Stimulated activated CD4-positive, alpha-beta T cell treated with anti-CD3 and anti-CD28 coated beads, Interleukin-1b, Interleukin-23, amount 100 ng/mL, for 48 hours (primary cell): ENCODE measurements around the gene CHRNB2.

Experiments used
- DNase-seq: peaks from one replicate; pipeline ENCODE4 v3.0.0-alpha.2; 2020

The CHRNB2 gene

DNA sequence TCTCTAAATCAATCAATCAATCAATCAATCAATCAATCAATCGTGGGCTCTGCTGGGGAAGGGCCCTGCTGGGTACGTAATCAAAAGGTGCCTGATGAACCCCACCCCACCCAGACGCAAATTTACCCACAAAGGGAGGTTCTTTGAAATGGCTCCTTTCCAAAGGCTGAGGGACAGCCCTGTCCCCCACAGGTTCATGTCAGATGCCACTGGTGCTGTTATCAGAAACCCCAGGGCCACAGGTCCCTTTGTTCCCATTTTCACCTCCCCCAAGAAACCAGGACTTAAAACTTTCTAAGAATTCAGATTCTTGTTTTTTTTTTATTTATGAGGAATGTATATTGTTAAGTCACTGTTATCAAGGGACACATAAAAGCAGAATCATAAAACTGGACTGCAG lies 14.2 kb downstream of the CHRNB2 start:
- DNase-seq, result no peak

DNA sequence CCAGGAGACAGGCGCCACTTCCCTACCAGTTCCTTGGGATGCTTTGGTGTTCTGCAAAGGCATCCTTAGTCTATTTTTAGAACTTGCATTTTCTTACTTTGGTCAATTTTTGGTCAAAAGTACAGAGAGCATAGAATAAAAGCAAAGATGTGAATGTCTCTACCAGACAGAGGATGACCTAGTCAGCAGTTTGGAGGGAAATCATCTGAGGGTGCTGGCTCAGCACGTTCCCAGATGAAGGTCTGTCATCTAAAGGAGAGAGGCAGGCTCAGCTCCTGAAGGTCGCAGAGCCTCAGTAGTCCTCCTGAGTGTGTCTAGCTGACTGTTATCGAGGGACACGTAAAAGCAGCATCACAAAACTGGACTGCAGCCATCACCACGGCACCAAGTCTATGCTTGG lies 15.3 kb downstream of the CHRNB2 start:
- no peak for DNase-seq

DNA sequence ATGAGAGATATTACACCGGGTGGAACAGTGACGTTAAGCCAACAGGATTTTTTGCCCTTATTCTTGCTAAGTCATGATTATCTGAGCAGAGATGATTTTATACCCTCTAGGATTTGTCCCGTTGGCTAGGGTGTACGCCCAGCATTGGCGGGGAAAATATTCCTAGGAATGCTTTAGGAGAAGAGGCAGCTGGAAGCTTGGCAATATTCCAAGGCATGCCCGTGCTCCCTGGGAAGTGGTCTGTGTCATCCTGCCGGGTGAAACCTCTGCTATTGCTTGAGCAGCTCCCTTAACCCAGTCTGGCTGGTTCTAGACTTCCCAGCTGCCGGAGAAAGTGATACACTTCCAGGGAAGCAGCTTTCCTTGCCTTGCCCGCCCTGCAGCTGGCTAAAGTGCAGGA lies 16.2 kb downstream of the CHRNB2 start:
- DNase-seq, result no peak

GRCh38 chr1:154584267-154584994 lies 16.9 kb downstream of the CHRNB2 start:
- no peak for DNase-seq

- no peak for DNase-seq
Observed at GRCh38 chr1:154586231-154586630, 18.7 kb downstream of the CHRNB2 start.

DNA sequence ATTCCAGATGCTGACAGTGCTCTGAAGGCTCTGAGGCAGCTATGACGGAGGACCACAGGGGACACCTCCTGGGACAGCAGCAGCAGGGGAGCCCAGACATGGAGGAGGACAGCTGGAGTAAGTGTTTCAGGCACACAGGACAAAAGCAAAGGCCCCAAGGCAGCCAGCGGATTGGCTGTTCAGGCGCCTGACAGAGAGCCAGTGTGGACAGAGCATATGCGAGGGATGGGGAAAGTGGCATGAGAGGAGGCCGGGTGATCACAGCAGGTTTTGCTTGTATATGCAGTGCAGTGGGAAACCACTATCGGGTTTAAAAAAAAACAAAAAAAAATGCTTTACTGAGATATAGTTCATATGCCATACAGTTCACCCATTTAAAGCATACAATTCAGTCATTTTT lies 19.1 kb downstream of the CHRNB2 start:
- no peak for DNase-seq

GRCh38 chr1:154589780-154590179 lies 22.2 kb downstream of the CHRNB2 start:
- DNase-seq, result no peak

GRCh38 chr1:154590756-154591155 lies 23.2 kb downstream of the CHRNB2 start:
- DNase-seq, result no peak

- no peak for DNase-seq
Observed at GRCh38 chr1:154591206-154591605, 23.6 kb downstream of the CHRNB2 start.

DNA sequence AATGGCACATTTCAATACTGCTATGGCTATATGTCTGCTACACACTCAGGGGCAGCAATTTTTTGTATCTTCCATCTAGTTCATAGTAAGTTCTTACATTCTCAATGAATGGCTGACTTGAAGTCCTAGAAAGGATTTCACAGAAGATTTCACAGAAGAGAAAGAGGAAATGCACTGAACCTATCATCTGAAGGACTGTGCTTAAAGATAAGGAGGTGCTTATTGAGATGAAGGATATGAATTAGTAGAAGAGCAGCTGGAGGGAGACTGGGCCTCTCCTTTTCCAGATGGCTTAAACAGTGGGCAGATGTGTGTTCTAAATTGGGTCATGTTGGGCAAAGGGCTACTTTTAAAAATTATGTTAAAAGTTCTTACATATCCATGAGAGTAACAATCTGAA lies 25.8 kb downstream of the CHRNB2 start:
- no peak for DNase-seq

DNA sequence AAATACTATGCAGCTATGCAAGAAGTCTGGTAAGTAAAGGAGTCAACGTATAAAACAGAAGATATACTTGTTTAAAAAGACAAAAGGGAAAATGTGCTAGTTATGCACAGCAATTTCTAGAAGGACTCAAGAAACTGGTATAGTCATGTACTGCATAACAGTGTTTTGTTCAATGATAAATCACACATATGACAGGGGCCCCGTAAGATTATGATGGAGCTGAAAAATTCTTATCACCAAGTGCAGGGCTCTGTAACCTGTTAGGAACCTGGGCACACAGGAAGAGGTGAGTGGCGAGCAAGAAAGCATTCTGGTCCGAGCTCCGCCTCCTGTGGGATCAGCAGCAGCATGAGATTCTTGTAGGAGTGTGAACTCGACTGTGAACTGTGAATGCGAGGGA lies 27.2 kb downstream of the CHRNB2 start:
- no peak for DNase-seq

- DNase-seq, result no peak
Observed at GRCh38 chr1:154595621-154596020, 28.0 kb downstream of the CHRNB2 start.

DNA sequence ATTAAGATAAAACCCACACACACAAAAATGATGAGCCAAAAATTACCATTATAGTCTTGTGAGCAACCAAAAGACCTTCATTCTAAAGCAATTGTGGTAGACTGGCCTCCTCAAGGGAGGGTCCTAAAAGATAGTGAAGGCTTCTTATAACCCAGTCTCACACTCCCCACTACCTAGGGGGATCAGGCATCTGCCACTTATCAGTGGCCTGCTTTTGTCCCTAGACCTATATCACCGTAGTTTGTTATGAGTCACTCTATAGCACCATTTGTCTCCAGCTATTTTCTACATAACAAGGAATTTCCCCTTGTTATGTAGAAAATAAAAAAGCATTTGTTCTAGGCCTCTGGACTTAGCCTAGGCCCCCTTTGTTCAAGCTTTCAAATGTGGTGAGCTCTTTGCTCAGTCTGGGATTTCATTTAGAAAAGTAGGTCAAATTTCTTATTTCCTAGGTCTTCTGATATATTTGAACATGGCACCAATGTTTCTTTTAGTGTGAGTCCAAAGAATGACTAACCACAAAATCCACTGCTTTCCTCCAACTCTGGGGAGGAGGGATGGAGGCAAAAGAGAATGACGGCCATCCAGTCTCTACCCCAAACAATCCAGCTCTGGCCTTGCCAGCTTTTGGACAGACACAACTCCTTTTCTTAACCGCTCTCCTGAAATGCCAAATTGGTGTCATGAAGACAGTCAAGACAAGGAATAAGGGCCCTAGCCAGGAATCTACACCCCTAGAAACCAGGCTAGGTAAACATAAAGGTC lies 31.5 kb downstream of the CHRNB2 start:
- no peak for DNase-seq

DNA sequence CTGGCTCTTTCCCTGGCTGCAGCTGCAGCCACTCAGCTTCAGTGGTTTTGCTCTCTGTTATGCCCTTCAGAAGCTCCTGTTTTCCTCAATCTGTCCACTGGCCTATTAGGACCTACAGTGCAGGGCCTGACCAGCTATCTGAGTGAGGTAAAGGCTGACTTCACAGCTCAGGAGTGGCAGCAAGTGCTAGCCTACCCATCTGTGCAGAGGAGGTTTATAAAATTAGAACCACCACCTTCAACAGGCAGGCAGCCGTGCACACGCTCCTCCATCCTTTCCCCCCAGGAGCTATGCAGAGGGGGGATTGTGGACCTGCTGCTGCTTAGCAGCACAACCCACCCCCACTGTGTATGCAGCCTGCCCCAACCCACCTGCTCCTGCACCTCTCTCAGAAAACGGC lies 32.1 kb downstream of the CHRNB2 start:
- DNase-seq, result no peak

DNA sequence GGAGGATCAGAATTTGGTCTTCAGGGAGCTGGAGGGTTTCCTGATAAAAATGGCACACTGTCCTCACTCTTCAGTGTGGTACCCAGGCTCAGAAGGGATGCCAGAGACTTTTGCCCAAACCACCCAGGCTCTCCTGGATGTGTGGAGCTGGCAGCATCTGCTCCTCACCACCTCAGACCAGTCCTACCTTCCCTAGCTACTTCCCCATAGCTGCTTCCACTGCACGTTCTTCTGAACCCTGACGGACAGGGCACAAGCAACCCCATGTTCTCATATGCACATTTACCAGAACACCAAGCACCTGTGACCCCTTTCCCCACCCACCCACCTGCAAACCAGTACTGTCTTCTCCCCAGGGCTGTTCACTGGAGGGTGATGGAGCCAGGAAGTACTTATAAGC lies 35.7 kb downstream of the CHRNB2 start:
- DNase-seq, result no peak

DNA sequence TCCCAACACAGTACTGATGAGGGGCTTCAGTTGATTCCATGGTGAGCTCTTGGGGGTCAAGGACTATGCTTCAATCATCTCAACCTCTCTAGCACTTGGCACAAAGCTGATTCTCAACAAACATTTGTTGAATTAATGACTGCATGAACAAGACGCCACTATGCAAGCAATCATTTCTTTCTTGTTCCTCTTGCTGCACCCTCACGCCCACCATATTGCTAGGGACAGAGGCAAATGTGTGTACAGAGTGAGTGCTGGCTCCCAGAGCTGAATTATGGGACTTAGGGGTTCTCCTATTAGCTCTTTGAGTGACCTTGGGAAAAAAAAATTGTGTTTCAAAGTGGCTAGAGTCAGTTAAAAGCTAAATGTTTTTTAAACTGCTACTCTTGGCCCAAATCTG lies 38.0 kb downstream of the CHRNB2 start:
- DNase-seq, result no peak

DNA sequence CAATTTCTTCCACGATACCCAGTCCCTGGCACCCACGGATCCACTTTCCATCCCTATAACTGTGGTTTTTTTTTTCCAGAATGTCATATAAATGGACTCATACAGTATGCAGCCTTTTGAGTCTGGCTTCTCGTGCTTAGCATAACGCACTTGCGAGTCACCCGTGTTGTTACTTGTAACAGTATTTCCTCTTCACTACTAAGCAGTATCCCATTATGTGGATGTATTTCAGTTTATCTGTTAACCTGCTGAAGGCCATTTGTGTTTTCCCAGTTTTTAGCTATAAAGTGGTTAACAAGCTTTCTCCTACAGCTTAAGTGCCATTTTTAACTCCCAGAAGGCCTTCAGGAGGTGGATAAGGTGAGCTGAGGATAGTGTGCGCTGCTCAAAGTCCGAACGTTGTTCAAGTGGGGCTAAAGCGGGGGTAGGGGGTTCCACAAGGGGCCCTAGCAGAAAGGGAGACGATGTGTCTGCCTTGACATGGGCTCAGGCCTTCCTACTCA lies 39.6 kb downstream of the CHRNB2 start:
- no peak for DNase-seq

GRCh38 chr1:154607609-154608396 lies 40.2 kb downstream of the CHRNB2 start, which contains the start of gene ADAR:
Gene ADAR (minus strand): TSS chr1:154608186. CDS start chr1:154608006, 180 bp downstream.
- DNase-seq, result peak; percentile 93

GRCh38 chr1:154608397-154609270 lies 41.1 kb downstream of the CHRNB2 start:
- peak; percentile 27 for DNase-seq

DNA sequence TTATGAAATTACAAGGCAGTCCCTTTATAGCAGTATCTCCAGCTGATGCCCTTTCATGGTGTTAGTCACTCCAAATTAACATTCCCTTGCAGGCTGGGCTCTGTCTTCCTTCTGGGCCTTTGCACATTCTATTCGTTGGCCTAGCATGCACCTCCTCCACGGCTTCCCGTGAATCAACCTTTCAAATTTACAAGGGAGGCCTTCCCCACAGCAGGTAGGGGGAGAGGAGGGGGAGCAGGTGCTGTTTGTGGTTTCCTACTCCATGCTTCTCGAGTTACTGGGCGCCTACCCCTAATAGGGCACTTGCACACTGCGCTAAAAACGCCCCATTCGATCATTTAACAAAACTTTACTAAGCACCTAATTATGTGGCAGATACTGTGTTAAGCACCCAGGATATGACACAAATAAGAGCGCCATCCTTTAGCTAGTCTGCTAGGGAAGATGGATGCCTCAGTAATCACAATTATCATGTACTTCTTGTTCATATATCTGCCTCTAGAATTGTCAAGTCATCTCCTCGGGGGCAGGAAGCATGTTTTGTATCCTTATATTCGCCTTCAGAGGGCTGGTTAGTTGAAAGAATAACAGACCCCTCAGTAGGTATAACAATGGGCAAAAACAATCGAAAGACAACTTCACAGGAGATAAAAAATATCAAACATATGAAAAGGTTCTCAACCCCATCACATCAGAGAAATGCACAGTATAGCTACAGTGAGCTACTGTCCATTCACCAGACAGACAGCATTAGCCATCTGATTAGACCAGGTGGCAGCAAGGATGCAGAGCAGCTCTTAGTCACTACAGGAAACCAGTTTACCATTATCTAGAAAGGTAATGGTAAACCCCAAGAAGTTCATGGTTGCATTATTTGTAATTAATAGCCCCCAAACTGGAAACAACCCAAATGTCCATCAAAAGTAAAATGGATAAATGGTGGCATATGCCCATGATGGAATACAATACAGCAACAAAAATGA lies 42.1 kb downstream of the CHRNB2 start:
- peak; percentile 72 for DNase-seq
